Bone marrow (tissue), 2 donors: ENCODE data around the gene SVEP1.
"Not testable (repeated sequence)": the region's sequence is repeated elsewhere in the genome, so short reads cannot be mapped to it uniquely, and the experiment has no call there.

ENCODE experiments used
- DNase-seq, 2 donors: peaks; one replicate each; lab custom pipeline; 2025; lab: John Stamatoyannopoulos, UW

Gene SVEP1

DNA sequence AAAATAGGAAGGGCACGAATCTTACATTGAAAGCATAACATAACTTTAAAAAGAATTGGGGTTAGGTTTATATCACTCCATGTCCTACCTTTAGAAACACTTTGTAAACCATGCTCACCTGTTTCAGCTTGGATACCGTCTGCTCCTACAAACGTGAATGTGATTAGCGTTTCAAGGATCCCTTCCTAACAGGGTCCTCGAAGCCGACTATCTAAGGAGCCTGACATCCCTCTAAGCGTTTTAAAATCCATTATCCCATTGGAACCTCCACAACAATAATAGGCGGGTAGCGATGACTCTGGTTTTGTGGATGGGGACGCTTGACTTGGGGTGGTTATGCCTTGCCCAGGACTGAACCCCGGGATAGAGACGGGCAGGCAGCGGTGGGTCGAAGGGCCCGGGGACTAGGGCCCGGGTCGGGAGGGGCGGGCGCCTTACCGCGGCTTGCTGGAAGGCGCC is 937 bp downstream of the SVEP1 start:
- no peak for DNase-seq

GRCh38 chr9:110575945-110576344 is 3.6 kb downstream of the SVEP1 start:
- no peak for DNase-seq

- DNase-seq, result no peak
Observed at GRCh38 chr9:110575169-110575568, 4.4 kb downstream of the SVEP1 start.

DNA sequence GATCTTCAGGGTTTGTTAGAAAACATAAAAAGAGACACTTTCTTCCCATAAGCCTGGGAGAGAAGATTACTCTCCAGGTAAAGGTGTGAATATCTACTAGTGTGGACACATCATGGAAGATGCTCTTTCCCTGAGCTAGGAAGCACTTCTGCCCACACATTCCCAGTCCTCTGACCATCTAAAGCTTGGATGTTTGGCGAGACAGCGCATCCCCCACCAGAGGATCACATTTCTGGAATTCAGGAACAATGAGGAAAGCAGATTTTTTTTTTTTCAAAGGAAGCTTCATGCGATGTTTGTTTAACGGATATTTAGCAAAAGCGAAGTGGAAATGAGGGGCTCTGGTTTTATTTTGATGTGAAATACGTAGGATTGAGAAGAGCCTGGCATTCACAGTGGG is 6.2 kb downstream of the SVEP1 start:
- no peak for DNase-seq

GRCh38 chr9:110571801-110572483 is 7.6 kb downstream of the SVEP1 start:
- DNase-seq, result no peak

DNA sequence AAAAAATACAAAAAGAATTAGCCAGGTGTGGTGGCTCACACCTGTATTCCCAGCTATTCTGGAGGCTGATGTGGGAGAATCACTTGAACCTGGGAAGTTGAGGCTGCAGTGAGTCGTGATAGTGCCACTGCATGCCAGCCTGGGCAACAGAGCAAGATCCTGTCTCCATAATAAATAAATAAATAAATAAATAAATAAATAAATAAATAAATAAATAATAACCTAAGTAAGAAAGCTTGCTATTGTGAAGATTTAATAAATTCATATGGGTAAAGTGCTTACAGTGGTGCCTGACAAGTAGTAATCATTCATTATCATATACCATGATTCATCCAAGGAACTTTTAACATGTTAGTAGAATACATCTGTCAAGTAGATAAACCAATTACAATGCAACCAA is 13.4 kb downstream of the SVEP1 start:
- no peak for DNase-seq

GRCh38 chr9:110561826-110562225 is 17.7 kb downstream of the SVEP1 start:
- no peak for DNase-seq

- DNase-seq, result no peak
Observed at GRCh38 chr9:110559869-110560268, 19.7 kb downstream of the SVEP1 start.

GRCh38 chr9:110555551-110556331 is 23.8 kb downstream of the SVEP1 start:
- no peak for DNase-seq

GRCh38 chr9:110546411-110546871 is 33.1 kb downstream of the SVEP1 start:
- DNase-seq, result no peak

GRCh38 chr9:110545705-110546104 is 33.8 kb downstream of the SVEP1 start:
- no peak for DNase-seq

GRCh38 chr9:110543631-110544051 is 35.9 kb downstream of the SVEP1 start:
- no peak for DNase-seq

GRCh38 chr9:110541950-110542349 is 37.6 kb downstream of the SVEP1 start:
- no peak for DNase-seq

- no peak for DNase-seq
Observed at GRCh38 chr9:110538647-110539041, 40.9 kb downstream of the SVEP1 start.

- DNase-seq, result no peak
Observed at GRCh38 chr9:110537841-110538646, 41.5 kb downstream of the SVEP1 start.

GRCh38 chr9:110536822-110537221 is 42.7 kb downstream of the SVEP1 start:
- no peak for DNase-seq

DNA sequence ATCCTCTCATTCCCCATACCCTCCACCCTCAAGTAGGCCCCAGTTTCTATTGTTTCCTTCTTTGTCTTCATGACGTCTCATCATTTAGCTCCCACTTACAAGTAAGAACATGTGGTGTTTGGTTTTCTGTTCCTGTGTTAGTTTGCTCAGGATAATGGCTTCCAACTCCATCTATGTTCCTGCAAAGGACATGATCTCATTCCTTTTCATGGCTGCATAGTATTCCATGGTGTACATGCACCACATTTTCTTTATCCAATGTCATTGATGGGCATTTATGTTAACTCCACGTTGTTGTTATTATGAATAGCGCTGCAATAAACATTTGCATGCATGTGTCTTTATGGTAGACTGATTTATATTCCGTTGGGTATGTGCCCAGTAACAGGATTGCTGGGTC is 45.4 kb downstream of the SVEP1 start:
- not testable (repeated sequence) for DNase-seq

- DNase-seq, result no peak
Observed at GRCh38 chr9:110532908-110533665, 46.5 kb downstream of the SVEP1 start.

GRCh38 chr9:110531776-110532175 is 47.8 kb downstream of the SVEP1 start:
- DNase-seq, result no peak

DNA sequence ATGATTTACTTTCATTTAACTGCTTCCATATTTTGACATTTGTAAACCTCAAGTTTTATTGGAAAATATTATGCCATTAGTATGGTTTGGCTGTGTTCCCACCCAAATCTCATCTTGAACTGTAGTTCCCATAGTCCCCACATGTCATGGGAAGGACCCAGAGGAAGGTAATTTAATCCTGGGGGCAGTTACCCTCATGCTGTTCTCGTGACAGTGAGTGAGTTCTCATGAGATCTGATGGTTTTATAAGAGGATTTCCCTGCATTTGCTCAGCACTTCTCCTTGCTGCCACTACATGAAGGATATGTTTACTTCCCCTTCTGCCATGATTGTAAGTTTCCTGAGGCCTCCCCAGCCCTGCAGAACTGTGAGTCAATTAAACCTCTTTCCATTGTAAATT is 48.3 kb downstream of the SVEP1 start:
- DNase-seq, result not testable (repeated sequence)

- DNase-seq, result no peak
Observed at GRCh38 chr9:110528645-110529044, 50.9 kb downstream of the SVEP1 start.

GRCh38 chr9:110526426-110526825 is 53.1 kb downstream of the SVEP1 start:
- no peak for DNase-seq
